CD14-positive monocyte (primary cell): Measurements from ENCODE around the gene BCAS1. TPM values are rescaled to one million over a fixed set of nuclear protein-coding genes. Genes with fewer than 3 reads are reported as not detected.

Experiments
- DNase-seq, 3 donors: peaks; one replicate each; pipeline ENCODE4 v3.0.0-alpha.2; 2011 to 2022
- H2AFZ ChIP-seq: 2 replicates; pipeline ENCODE4 v1.6.0; 2012; ENCODE audit warnings: mild to moderate bottlenecking, low read depth, low read length, inconsistent platforms; ENCODE audit not compliant: insufficient read depth, poor library complexity, severe bottlenecking
- H3K27ac ChIP-seq, 2 donors: 1 replicate in 1 of 2; 2 replicates in 1 of 2; pipeline ENCODE4 v1.5.1; 2012 to 2013; ENCODE audit warnings: low read length in 2 of 2, control low read depth in 1 of 2, inconsistent platforms in 1 of 2, low read depth in 1 of 2, mild to moderate bottlenecking in 1 of 2
- H3K27me3 ChIP-seq, 2 donors: one replicate each; pipeline versions ENCODE4 v1.6.0 to v1.6.1; 2011 to 2013; ENCODE audit warnings: low read length in 2 of 2; ENCODE audit not compliant: control insufficient read depth in 2 of 2, insufficient read depth in 2 of 2
- H3K36me3 ChIP-seq, 2 donors: replicated peaks in 1 of 2; 1 replicate in 1 of 2; 2 replicates in 1 of 2; pipeline versions ENCODE4 v1.5.1 to v1.6.1; 2012 to 2013; ENCODE audit warnings: low read length in 2 of 2, control low read depth in 1 of 2, inconsistent platforms in 1 of 2, mild to moderate bottlenecking in 1 of 2; ENCODE audit not compliant: insufficient read depth in 2 of 2, control insufficient read depth in 1 of 2
- H3K4me1 ChIP-seq, 2 donors: 1 replicate in 1 of 2; 2 replicates in 1 of 2; pipeline versions ENCODE4 v1.5.1 to v1.6.1; 2012 to 2013; ENCODE audit warnings: low read length in 2 of 2, control low read depth in 1 of 2, inconsistent platforms in 1 of 2, mild to moderate bottlenecking in 1 of 2, moderate library complexity in 1 of 2; ENCODE audit not compliant: insufficient read depth in 2 of 2, control insufficient read depth in 1 of 2
- H3K4me2 ChIP-seq: replicated peaks from 2 replicates; pipeline ENCODE3; 2012; ENCODE audit warnings: low read length, moderate library complexity, mild to moderate bottlenecking; ENCODE audit not compliant: poor library complexity, severe bottlenecking; ENCODE audit errors: extremely low read depth
- H3K4me3 ChIP-seq, 3 experiments: fragments of 200-600 bp in 1 of 3; sonication (generic) in 1 of 3; replicated peaks in 1 of 3; 1 replicate in 2 of 3; 2 replicates in 1 of 3; pipeline ENCODE4 v1.5.1; 2011 to 2013; ENCODE audit warnings: low read length in 3 of 3, mild to moderate bottlenecking in 3 of 3, control low read depth in 2 of 3, low read depth in 2 of 3, inconsistent platforms in 1 of 3, moderate library complexity in 1 of 3
- H3K79me2 ChIP-seq: 2 replicates; pipeline ENCODE4 v1.6.0; 2012; ENCODE audit warnings: mild to moderate bottlenecking, control low read depth, inconsistent platforms, low read length, moderate library complexity; ENCODE audit not compliant: insufficient read depth
- H3K9ac ChIP-seq: 2 replicates; pipeline ENCODE4 v1.6.0; 2017; ENCODE audit warnings: low read length, mild to moderate bottlenecking; ENCODE audit not compliant: insufficient read depth, poor library complexity, severe bottlenecking
- H3K9me3 ChIP-seq, 2 donors: replicated peaks in 1 of 2; 1 replicate in 1 of 2; 2 replicates in 1 of 2; pipeline versions ENCODE4 v1.5.1 to v1.6.1; 2012 to 2013; ENCODE audit warnings: low read length in 2 of 2, control low read depth in 1 of 2; ENCODE audit not compliant: control insufficient read depth in 1 of 2, insufficient read depth in 1 of 2
- H4K20me1 ChIP-seq: 2 replicates; pipeline ENCODE4 v1.6.0; 2012; ENCODE audit warnings: mild to moderate bottlenecking, low read length, control low read depth, moderate library complexity; ENCODE audit not compliant: insufficient read depth
- H3K27ac Mint-ChIP-seq, 7 donors: one replicate each; pipeline ENCODE4 v1.8.0; 2020; ENCODE audit warnings: mild to moderate bottlenecking in 7 of 7, mixed read lengths in 7 of 7, moderate library complexity in 6 of 7, inconsistent platforms in 2 of 7
- H3K27me3 Mint-ChIP-seq, 3 donors: one replicate each; pipeline ENCODE4 v1.8.0; 2021 to 2022; ENCODE audit warnings: low read depth in 3 of 3, mild to moderate bottlenecking in 3 of 3, mixed read lengths in 3 of 3, moderate library complexity in 3 of 3, inconsistent platforms in 1 of 3
- H3K36me3 Mint-ChIP-seq, 2 donors: one replicate each; pipeline ENCODE4 v1.8.0; 2020; ENCODE audit warnings: mixed read lengths in 2 of 2, inconsistent platforms in 1 of 2, mild to moderate bottlenecking in 1 of 2
- H3K4me1 Mint-ChIP-seq: one replicate; pipeline ENCODE4 v1.8.0; 2020; ENCODE audit warnings: mild to moderate bottlenecking, mixed read lengths
- H3K4me3 Mint-ChIP-seq, 2 donors: one replicate each; pipeline ENCODE4 v1.8.0; 2020; ENCODE audit warnings: mild to moderate bottlenecking in 2 of 2, mixed read lengths in 2 of 2, moderate library complexity in 1 of 2
- H3K9me3 Mint-ChIP-seq, 7 donors: one replicate each; pipeline ENCODE4 v1.8.0; 2020 to 2022; ENCODE audit warnings: mixed read lengths in 7 of 7, mild to moderate bottlenecking in 6 of 7, moderate library complexity in 6 of 7, inconsistent platforms in 2 of 7
- WGBS: methylation state at CpG from one replicate; pipeline ENCODE4 v1.1.5; 2013; ENCODE audit warnings: missing lambda C conversion rate; ENCODE audit not compliant: insufficient coverage; 5-methylcytosine and 5-hydroxymethylcytosine counted together
- intact Hi-C, 2 donors: fragments of 100-400 bp; cut with micrococcal nuclease; formaldehyde crosslinking; loops; one replicate each; pipeline versions ENCODE4 v1.15.0 to v1.15.1; 2023
- polyA plus RNA-seq, 3 donors: library from polyadenylated mRNA; depleted of rRNA in 1 of 3; unstranded in 2 of 3; stranded (reverse) in 1 of 3; fragments of 300-500 nt in 2 of 3; fragments of >200 nt in 1 of 3; fragmentation: Illumina TruSeq in 2 of 3; gene quantifications; 1 replicate in 2 of 3; 2 replicates in 1 of 3; pipeline ENCODE4 v1.2.3, GENCODE V29; 2012 to 2021
- TF ChIP-seq, protein P1 (sequence below): fragments of 200-600 bp; IDR thresholded peaks from one replicate; pipeline ENCODE4 v1.8.0; 2022; ENCODE audit warnings: antibody characterized with exemption, mild to moderate bottlenecking

Gene BCAS1
- polyA plus RNA-seq, 3 donors, result 0.01 to 0.02 TPM; not detected in 1

DNA sequence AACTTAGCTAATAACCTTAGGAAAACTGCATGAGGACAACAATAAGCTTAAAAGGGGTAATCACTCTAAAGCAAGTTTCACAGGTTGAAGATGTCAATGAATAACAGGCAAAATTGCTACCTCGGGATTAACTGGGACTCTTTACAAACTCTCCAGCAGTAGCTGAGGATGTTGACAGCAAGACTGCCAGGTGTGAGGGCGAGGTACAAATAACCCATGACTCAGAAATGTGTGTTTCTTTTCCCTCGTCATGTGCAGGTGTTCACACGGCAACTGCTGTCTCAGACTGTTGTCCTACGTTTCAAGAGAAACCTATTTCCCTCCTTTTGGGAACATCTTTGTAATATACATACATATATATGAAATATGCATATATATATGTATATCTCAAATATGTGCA, 15.9 kb downstream of the BCAS1 start:
- Mint-ChIP-seq H3K4me3 (no peak overlapping the region), H3K4me1 (no peaks in the 10 kb centered on the region), H3K36me3 (no peaks in the 10 kb centered on the region), H3K27ac (no peak overlapping the region), H3K9me3 (peaks cover 2 to 7% (median 3%) of the 10 kb centered on the region in 7 donors), H3K27me3 (peaks cover 0 to 1% (median 0%) of the 10 kb centered on the region in 3 donors)
- Histone ChIP-seq H3K4me3 (no peak overlapping the region), H2AFZ (no peak overlapping the region), H3K9me3 (no peaks in the 10 kb centered on the region), H3K27ac (no peak overlapping the region), H3K36me3 (no peaks in the 10 kb centered on the region), H3K4me1 (no peaks in the 10 kb centered on the region), H4K20me1 (no peaks in the 10 kb centered on the region), H3K4me2 (no peak overlapping the region), H3K9ac (no peak overlapping the region), H3K27me3 (no peaks in the 10 kb centered on the region), H3K79me2 (no peaks in the 10 kb centered on the region)
- WGBS, result 100% methylated on average over 2 of the region's 5 CpGs
- intact Hi-C loops, result no loop called here
- DNase-seq, result no peak
- TF ChIP-seq, protein P1, sequence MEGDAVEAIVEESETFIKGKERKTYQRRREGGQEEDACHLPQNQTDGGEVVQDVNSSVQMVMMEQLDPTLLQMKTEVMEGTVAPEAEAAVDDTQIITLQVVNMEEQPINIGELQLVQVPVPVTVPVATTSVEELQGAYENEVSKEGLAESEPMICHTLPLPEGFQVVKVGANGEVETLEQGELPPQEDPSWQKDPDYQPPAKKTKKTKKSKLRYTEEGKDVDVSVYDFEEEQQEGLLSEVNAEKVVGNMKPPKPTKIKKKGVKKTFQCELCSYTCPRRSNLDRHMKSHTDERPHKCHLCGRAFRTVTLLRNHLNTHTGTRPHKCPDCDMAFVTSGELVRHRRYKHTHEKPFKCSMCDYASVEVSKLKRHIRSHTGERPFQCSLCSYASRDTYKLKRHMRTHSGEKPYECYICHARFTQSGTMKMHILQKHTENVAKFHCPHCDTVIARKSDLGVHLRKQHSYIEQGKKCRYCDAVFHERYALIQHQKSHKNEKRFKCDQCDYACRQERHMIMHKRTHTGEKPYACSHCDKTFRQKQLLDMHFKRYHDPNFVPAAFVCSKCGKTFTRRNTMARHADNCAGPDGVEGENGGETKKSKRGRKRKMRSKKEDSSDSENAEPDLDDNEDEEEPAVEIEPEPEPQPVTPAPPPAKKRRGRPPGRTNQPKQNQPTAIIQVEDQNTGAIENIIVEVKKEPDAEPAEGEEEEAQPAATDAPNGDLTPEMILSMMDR, result no peak

DNA sequence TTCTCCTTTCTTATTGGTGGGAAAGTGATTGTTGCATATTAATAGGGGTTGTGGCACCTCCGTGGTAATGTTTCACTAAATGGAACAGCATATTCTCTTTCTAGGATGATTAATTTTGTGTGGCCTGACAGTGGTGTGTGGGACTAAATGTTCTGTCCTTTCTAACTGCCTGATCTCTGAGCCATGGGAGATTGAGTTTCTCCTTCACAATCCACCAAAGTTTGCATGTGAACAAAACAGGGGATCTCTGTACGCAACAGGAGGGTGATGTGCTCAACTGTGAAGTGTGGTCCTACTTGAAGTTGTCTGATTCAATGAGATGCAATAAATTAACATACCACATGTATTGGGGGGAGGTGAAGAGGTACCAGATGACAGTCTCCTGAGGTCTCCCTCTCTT, 19.3 kb downstream of the BCAS1 start:
- no peak overlapping the region for H3K4me2 ChIP-seq
- H2AFZ ChIP-seq, result no peak overlapping the region
- Mint-ChIP-seq H3K27ac (no peak overlapping the region), H3K4me3 (no peak overlapping the region), H3K4me1 (no peaks in the 10 kb centered on the region), H3K27me3 (peaks cover 0 to 1% (median 1%) of the 10 kb centered on the region in 3 donors), H3K36me3 (no peaks in the 10 kb centered on the region), H3K9me3 (peaks cover 6 to 20% (median 16%) of the 10 kb centered on the region in 7 donors)
- no peaks in the 10 kb centered on the region for H4K20me1 ChIP-seq
- no peaks in the 10 kb centered on the region for H3K79me2 ChIP-seq
- no CpG with 5 or more reads among the region's 2 CpGs for WGBS
- no peaks in the 10 kb centered on the region for H3K27me3 ChIP-seq
- H3K4me1 ChIP-seq, result no peaks in the 10 kb centered on the region
- peaks cover 0 to 16% of the 10 kb centered on the region in 2 donors for H3K9me3 ChIP-seq
- TF ChIP-seq, protein P1, result no peak
- H3K4me3 ChIP-seq, result no peak overlapping the region
- no peak overlapping the region for H3K9ac ChIP-seq
- H3K36me3 ChIP-seq, result no peaks in the 10 kb centered on the region
- DNase-seq, result no peak
- no peak overlapping the region for H3K27ac ChIP-seq
- intact Hi-C loops, result no loop called here
